GM23338 (cell line): ENCODE results near the gene TBC1D14. TPM values are rescaled to one million over a fixed set of nuclear protein-coding genes. Genes with fewer than 3 reads are reported as not detected.

ENCODE experiments used
- ATAC-seq: fragments of 200-7000 bp; cut with Tn5 transposase; 3 replicates; pipeline ENCODE4 v1.9.1; 2020
- DNase-seq: peaks from one replicate; pipeline ENCODE4 v3.0.0-alpha.2; 2015; ENCODE audit warnings: low spot score
- H2AFZ ChIP-seq: fragments of 200-600 bp; sonication (generic); 2 replicates; pipeline ENCODE4 v1.8.0; 2016; ENCODE audit warnings: antibody characterized with exemption, mild to moderate bottlenecking, moderate library complexity
- H3F3A ChIP-seq: fragments of 200-600 bp; sonication (generic); replicated peaks from 2 replicates; pipeline ENCODE4 v1.8.0; 2017; ENCODE audit warnings: antibody characterized with exemption, mixed run types, low read depth
- H3K27ac ChIP-seq: fragments of 200-600 bp; sonication (generic); 2 replicates; pipeline ENCODE4 v1.6.1; 2016; ENCODE audit warnings: low read depth
- H3K27me3 ChIP-seq: fragments of 200-600 bp; sonication (generic); 2 replicates; pipeline ENCODE4 v1.8.0; 2016; ENCODE audit warnings: mild to moderate bottlenecking, mixed run types, moderate library complexity; ENCODE audit not compliant: insufficient read depth
- H3K36me3 ChIP-seq: fragments of 200-600 bp; sonication (generic); 2 replicates; pipeline ENCODE4 v1.8.0; 2016; ENCODE audit warnings: mild to moderate bottlenecking; ENCODE audit not compliant: insufficient read depth
- H3K4me1 ChIP-seq: fragments of 200-600 bp; sonication (generic); 2 replicates; pipeline ENCODE4 v1.8.0; 2016; ENCODE audit warnings: mild to moderate bottlenecking, moderate library complexity; ENCODE audit not compliant: insufficient read depth
- H3K4me2 ChIP-seq: fragments of 200-600 bp; sonication (generic); 2 replicates; pipeline ENCODE4 v1.7.1; 2017; ENCODE audit warnings: mixed run types
- H3K4me3 ChIP-seq: fragments of 200-600 bp; sonication (generic); 2 replicates; pipeline ENCODE4 v1.6.1; 2016; ENCODE audit warnings: mixed run types
- H3K79me2 ChIP-seq: fragments of 200-600 bp; sonication (generic); replicated peaks from 2 replicates; pipeline ENCODE4 v1.8.0; 2017; ENCODE audit warnings: mild to moderate bottlenecking; ENCODE audit not compliant: insufficient read depth
- H3K9me2 ChIP-seq: fragments of 200-600 bp; sonication (generic); 2 replicates; pipeline ENCODE4 v1.8.0; 2017; ENCODE audit not compliant: insufficient read depth
- H4K20me1 ChIP-seq: fragments of 200-600 bp; sonication (generic); replicated peaks from 2 replicates; pipeline ENCODE4 v1.8.0; 2017; ENCODE audit warnings: mild to moderate bottlenecking; ENCODE audit not compliant: insufficient read depth
- H3K27ac Mint-ChIP-seq: 2 replicates; pipeline ENCODE4 v1.8.0; 2020; ENCODE audit warnings: inconsistent platforms, mild to moderate bottlenecking, moderate library complexity, mixed read lengths
- H3K27me3 Mint-ChIP-seq: 3 replicates; pipeline ENCODE4 v1.8.0; 2022; ENCODE audit warnings: low read depth, mild to moderate bottlenecking, moderate library complexity, mixed read lengths, inconsistent platforms; ENCODE audit not compliant: insufficient read depth, poor library complexity
- H3K36me3 Mint-ChIP-seq: 3 replicates; pipeline ENCODE4 v1.8.0; 2021; ENCODE audit warnings: low read depth, mild to moderate bottlenecking, inconsistent platforms, moderate library complexity, mixed read lengths
- H3K4me1 Mint-ChIP-seq: 3 replicates; pipeline ENCODE4 v1.8.0; 2020; ENCODE audit warnings: mild to moderate bottlenecking, inconsistent platforms, mixed read lengths
- H3K4me3 Mint-ChIP-seq: 3 replicates; pipeline ENCODE4 v1.8.0; 2021; ENCODE audit warnings: moderate library complexity, mild to moderate bottlenecking, inconsistent platforms, mixed read lengths
- H3K9me3 Mint-ChIP-seq: 3 replicates; pipeline ENCODE4 v1.8.0; 2020; ENCODE audit warnings: moderate library complexity, mild to moderate bottlenecking, inconsistent platforms, mixed read lengths
- CREB1 ChIP-seq: fragments of 250-450 bp; sonication (Bioruptor Pico); IDR thresholded peaks from 2 replicates; pipeline ENCODE4 v1.5.0; 2020; ENCODE audit warnings: low read depth, mild to moderate bottlenecking, moderate library complexity
- CTCF ChIP-seq, 2 experiments: fragments of 200-600 bp in 1 of 2; sonication (generic) in 1 of 2; conservative IDR thresholded peaks; 2 replicates each; pipeline versions ENCODE4 v1.5.1 to v1.6.1; 2016 to 2017; ENCODE audit warnings: antibody characterized with exemption in 2 of 2, low read depth in 2 of 2, mild to moderate bottlenecking in 2 of 2, moderate library complexity in 1 of 2
- EZH2 ChIP-seq: fragments of 200-600 bp; sonication (generic); IDR thresholded peaks from one replicate; pipeline ENCODE4 v1.8.0; 2017; ENCODE audit warnings: antibody characterized with exemption, mild to moderate bottlenecking, low read depth; ENCODE audit not compliant: unreplicated experiment
- EZH2phosphoT487 ChIP-seq: fragments of 200-600 bp; sonication (generic); IDR thresholded peaks from one replicate; pipeline ENCODE4 v1.8.1; 2018; ENCODE audit warnings: antibody characterized with exemption; ENCODE audit not compliant: unreplicated experiment
- JUNB ChIP-seq: IDR thresholded peaks from one replicate; pipeline ENCODE4 v1.6.1; 2016; ENCODE audit warnings: antibody characterized with exemption; ENCODE audit not compliant: unreplicated experiment
- NANOG ChIP-seq: IDR thresholded peaks from 2 replicates; pipeline ENCODE4 v1.6.1; 2016; ENCODE audit warnings: antibody characterized with exemption, borderline replicate concordance
- POLR2AphosphoS5 ChIP-seq: IDR thresholded peaks from 2 replicates; pipeline ENCODE4 v1.6.1; 2016; ENCODE audit warnings: antibody characterized with exemption, low read depth
- REST ChIP-seq: IDR thresholded peaks from one replicate; pipeline ENCODE4 v1.6.1; 2018; ENCODE audit warnings: antibody characterized with exemption; ENCODE audit not compliant: unreplicated experiment
- STAT1 ChIP-seq: IDR thresholded peaks from one replicate; pipeline ENCODE4 v1.6.1; 2016; ENCODE audit warnings: antibody characterized with exemption; ENCODE audit not compliant: unreplicated experiment
- ZNF114 ChIP-seq: fragments of 250-450 bp; sonication (Bioruptor Pico); IDR thresholded peaks from 2 replicates; pipeline ENCODE4 v1.5.0; 2020; ENCODE audit warnings: mild to moderate bottlenecking, moderate library complexity
- ZNF331 ChIP-seq: fragments of 250-450 bp; sonication (Bioruptor Pico); IDR thresholded peaks from 2 replicates; pipeline ENCODE4 v1.5.0; 2020; ENCODE audit warnings: low read depth, mild to moderate bottlenecking, moderate library complexity
- polyA plus RNA-seq: library from polyadenylated mRNA; unstranded; fragments of >200 nt; fragmentation: Nextera tagmentation; extraction: Ambion mirVana; gene quantifications from 2 replicates; pipeline ENCODE4 v1.2.1, GENCODE V29; 2016
- total RNA-seq: library from RNA; depleted of rRNA; stranded (reverse); fragments of >200 nt; shearing (Covaris generic); gene quantifications from 2 replicates; pipeline ENCODE4 v1.2.3, GENCODE V29; 2014

The TBC1D14 gene
- total and polyA plus RNA-seq, 2 experiments from 2014 or later: 18.2 to 59.7 TPM

- no peak overlapping the region for H3K27ac Mint-ChIP-seq
- no peak for TF ChIP-seq NANOG
- no peak for TF ChIP-seq POLR2AphosphoS5
- no peak for TF ChIP-seq EZH2phosphoT487
- no peak for TF ChIP-seq CREB1
- TF ChIP-seq JUNB: no peak
- TF ChIP-seq CTCF (conservative IDR thresholded peaks at IDR 0.05; ENCODE audit: low read depth in 2 of 2): no peak
These were observed 8.7 kb upstream of the TBC1D14 start for GRCh38 chr4:6900956-6901355.

GRCh38 chr4:6901669-6902317 lies 7.8 kb upstream of the TBC1D14 start:
- ATAC-seq: peak; percentile 46

More at GRCh38 chr4:6900956-6901355, 8.7 kb upstream of the TBC1D14 start:
- no peaks in the 10 kb centered on the region; the same call in 2 of the 3 replicates for H3K9me3 Mint-ChIP-seq
- Histone ChIP-seq H3K36me3 (no peaks in the 10 kb centered on the region), H3K79me2 (no peaks in the 10 kb centered on the region), H3K27me3 (no peaks in the 10 kb centered on the region), H3F3A (no peaks in the 10 kb centered on the region), H3K27ac (no peak overlapping the region), H3K4me2 (no peak overlapping the region), H4K20me1 (no peaks in the 10 kb centered on the region), H3K4me3 (no peak overlapping the region), H3K9me2 (no peaks in the 10 kb centered on the region), H2AFZ (no peak overlapping the region), H3K4me1 (no peaks in the 10 kb centered on the region)
- no peaks in the 10 kb centered on the region for H3K36me3 Mint-ChIP-seq
- H3K27me3 Mint-ChIP-seq: peaks cover 3% of the 10 kb centered on the region
- ATAC-seq: no peak
- no peak for DNase-seq
- H3K4me3 Mint-ChIP-seq: no peak overlapping the region
- H3K4me1 Mint-ChIP-seq: no peaks in the 10 kb centered on the region

More at GRCh38 chr4:6901669-6902317, 7.8 kb upstream of the TBC1D14 start:
- no peaks in the 10 kb centered on the region for H3K9me2 ChIP-seq
- no peak overlapping the region for H3K4me3 ChIP-seq
- no peaks in the 10 kb centered on the region for H4K20me1 ChIP-seq
- no peaks in the 10 kb centered on the region; the same call in 2 of the 3 replicates for H3K9me3 Mint-ChIP-seq
- H3K27ac Mint-ChIP-seq: no peak overlapping the region
- no peaks in the 10 kb centered on the region for H3K4me1 ChIP-seq
- no peak overlapping the region for H3K4me2 ChIP-seq
- no peaks in the 10 kb centered on the region for H3K79me2 ChIP-seq
- TF ChIP-seq EZH2 (no peak), ZNF114 (CRISPR knock-in tag) (no peak), ZNF331 (CRISPR knock-in tag) (no peak), STAT1 (no peak), CREB1 (no peak), CTCF (conservative IDR thresholded peaks at IDR 0.05; ENCODE audit: low read depth in 2 of 2) (no peak), POLR2AphosphoS5 (no peak), JUNB (no peak), REST (no peak)
- no peaks in the 10 kb centered on the region for H3K27me3 ChIP-seq
- no peaks in the 10 kb centered on the region for H3F3A ChIP-seq
- H3K36me3 ChIP-seq: no peaks in the 10 kb centered on the region
- DNase-seq: no peak
- H3K27me3 Mint-ChIP-seq: peaks cover 4% of the 10 kb centered on the region
- no peaks in the 10 kb centered on the region for H3K4me1 Mint-ChIP-seq
- H2AFZ ChIP-seq: 0 out of 2 replicates have a peak overlapping the region, but pooled peaks have one; percentile 66
- H3K4me3 Mint-ChIP-seq: no peak overlapping the region
- no peak overlapping the region for H3K27ac ChIP-seq
- no peaks in the 10 kb centered on the region for H3K36me3 Mint-ChIP-seq
